HCT116 (cell line): ENCODE data around the gene STK32C. TPM values are rescaled to one million over a fixed set of nuclear protein-coding genes. Genes with fewer than 3 reads are reported as not detected.

Experiments used
- ATAC-seq: fragments of 200-7000 bp; cut with Tn5 transposase; 2 replicates; pipeline ENCODE4 v1.9.1; 2020; ENCODE audit warnings: mild to moderate bottlenecking, moderate library complexity
- BruUV-seq: library from RNA; stranded (reverse); fragments of 400-500 nt; replicated peaks from 2 replicates; lab custom pipeline; 2021; lab: Mats Ljungman, UMichigan
- CTCF ChIA-PET: fragments of 300-600 bp; sonication (Branson Sonifier 250); formaldehyde crosslinking; loops from one replicate; lab custom pipeline; 2021; ENCODE audit warnings: antibody characterized with exemption; lab: Charles Lee
- POLR2A ChIA-PET: fragments of 300-600, 350-600 bp; sonication (Branson Sonifier 250); formaldehyde crosslinking; loops from one replicate; lab custom pipeline; 2021; ENCODE audit warnings: antibody characterized with exemption; lab: Charles Lee
- RAD21 ChIA-PET, 2 experiments: fragments of 300-600 bp; sonication (Branson Sonifier 250); formaldehyde crosslinking; loops; one replicate each; lab custom pipeline; 2023; ENCODE audit warnings: low total read pairs in 2 of 2; ENCODE audit not compliant: uncharacterized antibody in 2 of 2, unreplicated experiment in 2 of 2, low non-redundant PET in 1 of 2; lab: Charles Lee
- DNase-seq: peaks from one replicate; pipeline ENCODE4 v3.0.0-alpha.2; 2010; ENCODE audit warnings: low read depth, low spot score
- H2AFZ ChIP-seq: fragments of 200-600 bp; shearing (Covaris generic), sonication (generic); 2 replicates; pipeline ENCODE4 v1.6.1; 2017; ENCODE audit warnings: low read depth, mixed run types, mixed read lengths, antibody characterized with exemption, low read length; ENCODE audit not compliant: poor library complexity, severe bottlenecking
- H3K27ac ChIP-seq: 2 replicates; pipeline ENCODE4 v1.5.1; 2012; ENCODE audit warnings: low read depth, low read length
- H3K27me3 ChIP-seq: fragments of 200-600 bp; sonication (generic); 2 replicates; pipeline ENCODE4 v1.6.1; 2016; ENCODE audit warnings: mixed run types, low read length, mixed read lengths; ENCODE audit not compliant: insufficient read depth
- H3K36me3 ChIP-seq, 2 experiments: fragments of 200-500 bp in 1 of 2; fragments of 200-600 bp in 1 of 2; sonication (Bioruptor generic) in 1 of 2; sonication (generic) in 1 of 2; 2 replicates each; pipeline versions ENCODE4 v1.5.1 to v1.6.1; 2014 to 2016; ENCODE audit warnings: low read length in 2 of 2, inconsistent platforms in 1 of 2, mixed read lengths in 1 of 2, mixed run types in 1 of 2; ENCODE audit not compliant: insufficient read depth in 2 of 2, control insufficient read depth in 1 of 2
- H3K4me1 ChIP-seq, 2 experiments: fragments of 200-600 bp in 1 of 2; sonication (generic) in 1 of 2; 2 replicates each; pipeline versions ENCODE4 v1.5.1 to v1.6.1; 2012 to 2017; ENCODE audit warnings: low read length in 2 of 2, inconsistent platforms in 1 of 2, mild to moderate bottlenecking in 1 of 2, mixed read lengths in 1 of 2, mixed run types in 1 of 2, moderate library complexity in 1 of 2; ENCODE audit not compliant: insufficient read depth in 2 of 2, control insufficient read depth in 1 of 2
- H3K4me2 ChIP-seq: fragments of 200-600 bp; sonication (generic); 2 replicates; pipeline ENCODE4 v1.6.1; 2017; ENCODE audit warnings: mixed run types, low read length, mixed read lengths
- H3K4me3 ChIP-seq, 2 experiments: fragments of 200-600 bp in 1 of 2; sonication (generic) in 1 of 2; replicated peaks in 1 of 2; 2 replicates each; pipeline ENCODE4 v1.5.1; 2011 to 2016; ENCODE audit warnings: low read length in 2 of 2, control low read depth in 1 of 2, low read depth in 1 of 2, mild to moderate bottlenecking in 1 of 2, mixed read lengths in 1 of 2, mixed run types in 1 of 2
- H3K79me2 ChIP-seq: fragments of 200-600 bp; sonication (generic); 2 replicates; pipeline ENCODE4 v1.6.1; 2017; ENCODE audit warnings: mild to moderate bottlenecking, mixed run types, low read length, moderate library complexity, mixed read lengths; ENCODE audit not compliant: insufficient read depth
- H3K9ac ChIP-seq: fragments of 200-600 bp; sonication (generic); 2 replicates; pipeline ENCODE4 v1.6.1; 2016; ENCODE audit warnings: low read length, mixed read lengths
- H3K9me2 ChIP-seq: fragments of 200-600 bp; sonication (generic), shearing (Covaris generic); 2 replicates; pipeline ENCODE4 v1.6.1; 2017; ENCODE audit warnings: mixed run types, mild to moderate bottlenecking, moderate library complexity; ENCODE audit not compliant: insufficient read depth
- H3K9me3 ChIP-seq, 2 experiments: fragments of 200-500 bp in 1 of 2; fragments of 200-600 bp in 1 of 2; sonication (Bioruptor generic) in 1 of 2; sonication (generic) in 1 of 2; 2 replicates each; pipeline ENCODE4 v1.6.1; 2014 to 2017; ENCODE audit warnings: low read length in 2 of 2, mixed read lengths in 2 of 2, inconsistent platforms in 1 of 2, low read depth in 1 of 2, mild to moderate bottlenecking in 1 of 2, mixed run types in 1 of 2, moderate library complexity in 1 of 2; ENCODE audit not compliant: control insufficient read depth in 1 of 2, insufficient read depth in 1 of 2
- H4K20me1 ChIP-seq: fragments of 200-600 bp; sonication (generic), shearing (Covaris generic); 2 replicates; pipeline ENCODE4 v1.6.1; 2017; ENCODE audit warnings: mixed run types, mild to moderate bottlenecking, moderate library complexity; ENCODE audit not compliant: insufficient read depth
- ATF3 ChIP-seq: IDR thresholded peaks from 2 replicates; pipeline ENCODE4 v1.6.1; 2012
- CEBPB ChIP-seq: IDR thresholded peaks from 2 replicates; pipeline ENCODE4 v1.6.1; 2012; ENCODE audit warnings: low read depth
- ELF1 ChIP-seq: IDR thresholded peaks from 2 replicates; pipeline ENCODE4 v1.6.1; 2012; ENCODE audit warnings: low read depth, borderline replicate concordance
- EZH2 ChIP-seq: fragments of 200-600 bp; sonication (generic); IDR thresholded peaks from 2 replicates; pipeline ENCODE4 v1.6.1; 2017; ENCODE audit warnings: antibody characterized with exemption, mixed run types
- EZH2phosphoT487 ChIP-seq: fragments of 200-600 bp; IDR thresholded peaks from 2 replicates; pipeline ENCODE4 v1.6.1; 2018; ENCODE audit warnings: antibody characterized with exemption, borderline replicate concordance
- JUND ChIP-seq: IDR thresholded peaks from 2 replicates; pipeline ENCODE4 v1.6.1; 2012
- POLR2A ChIP-seq: IDR thresholded peaks from 2 replicates; pipeline ENCODE4 v1.7.0; 2011; ENCODE audit warnings: borderline replicate concordance; ENCODE audit not compliant: insufficient read depth, insufficient read length; ENCODE audit errors: extremely low read depth
- POLR2AphosphoS5 ChIP-seq: IDR thresholded peaks from 2 replicates; pipeline ENCODE4 v1.6.1; 2011; ENCODE audit warnings: mild to moderate bottlenecking, low read depth, low read length, moderate library complexity
- RAD21 ChIP-seq: IDR thresholded peaks from 2 replicates; pipeline ENCODE4 v1.6.1; 2012; ENCODE audit warnings: low read depth, mild to moderate bottlenecking
- REST ChIP-seq: IDR thresholded peaks from 2 replicates; pipeline ENCODE4 v1.6.1; 2012; ENCODE audit warnings: low read depth
- ZBTB33 ChIP-seq: IDR thresholded peaks from 2 replicates; pipeline ENCODE4 v1.6.1; 2011; ENCODE audit warnings: mild to moderate bottlenecking, low read length, moderate library complexity; ENCODE audit not compliant: insufficient replicate concordance; ENCODE audit errors: extremely low read depth
- intact Hi-C: fragments of 100-400 bp; cut with micrococcal nuclease; formaldehyde crosslinking; loops from 2 replicates; pipeline ENCODE4 v1.10.0; 2022
- total RNA-seq: library from RNA; stranded (reverse); gene quantifications from one replicate; pipeline ENCODE4 v1.2.1, GENCODE V29; 2021; ENCODE audit not compliant: unreplicated experiment

Gene STK32C
- total RNA-seq, 1 experiment from 2014 or later: 29.7 TPM

GRCh38 chr10:132272231-132272971, 35.3 kb downstream of the STK32C start:
- no peaks in the 10 kb centered on the region for H3K79me2 ChIP-seq
- no peak overlapping the region for H3K4me3 ChIP-seq
- ATAC-seq: no peak
- no peak overlapping the region for H2AFZ ChIP-seq
- intact Hi-C loops: no loop called here
- ChIA-PET RAD21 (no interaction called here), CTCF (no interaction called here), POLR2A (no interaction called here)
- no peak overlapping the region for H3K9ac ChIP-seq
- no peaks in the 10 kb centered on the region for H4K20me1 ChIP-seq
- H3K4me2 ChIP-seq: no peak overlapping the region
- no peak overlapping the region for H3K27ac ChIP-seq
- no peaks in the 10 kb centered on the region for H3K36me3 ChIP-seq
- TF ChIP-seq RAD21 (no peak), ATF3 (no peak)
- TF ChIP-seq, all 23 proteins: peak for 0
- H3K4me1 ChIP-seq: no peaks in the 10 kb centered on the region
- H3K27me3 ChIP-seq: no peaks in the 10 kb centered on the region
- no TSS peak for BruUV-seq
- no peak for DNase-seq
- no peaks in the 10 kb centered on the region for H3K9me3 ChIP-seq
- H3K9me2 ChIP-seq: no peaks in the 10 kb centered on the region

GRCh38 chr10:132271458-132272230, 36.1 kb downstream of the STK32C start:
- no peaks in the 10 kb centered on the region for H4K20me1 ChIP-seq
- no peak overlapping the region for H3K27ac ChIP-seq
- DNase-seq: no peak
- no peak overlapping the region for H3K4me3 ChIP-seq
- BruUV-seq: no TSS peak
- ChIA-PET POLR2A (no interaction called here), RAD21 (no interaction called here), CTCF (no interaction called here)
- no peaks in the 10 kb centered on the region for H3K36me3 ChIP-seq
- no peaks in the 10 kb centered on the region for H3K9me2 ChIP-seq
- H3K9ac ChIP-seq: no peak overlapping the region
- intact Hi-C loops: no loop called here
- H3K4me2 ChIP-seq: no peak overlapping the region
- H3K27me3 ChIP-seq: no peaks in the 10 kb centered on the region
- no peak for ATAC-seq
- no peaks in the 10 kb centered on the region for H3K9me3 ChIP-seq
- H2AFZ ChIP-seq: no peak overlapping the region
- H3K79me2 ChIP-seq: no peaks in the 10 kb centered on the region
- no peaks in the 10 kb centered on the region for H3K4me1 ChIP-seq
- TF ChIP-seq EZH2: no peak
- TF ChIP-seq POLR2A: no peak
- no peak for TF ChIP-seq REST
- no peak for TF ChIP-seq EZH2phosphoT487
- no peak for TF ChIP-seq ELF1
- no peak for TF ChIP-seq ATF3
- TF ChIP-seq POLR2AphosphoS5: no peak
- no peak for TF ChIP-seq CEBPB
- no peak for TF ChIP-seq JUND
- no peak for TF ChIP-seq ZBTB33
